Fibroblast of skin of scalp (primary cell): ENCODE data around the gene MEGF6.

Experiments
- DNase-seq: peaks from one replicate; pipeline ENCODE4 v3.0.0-alpha.2; 2013

MEGF6 gene

DNA sequence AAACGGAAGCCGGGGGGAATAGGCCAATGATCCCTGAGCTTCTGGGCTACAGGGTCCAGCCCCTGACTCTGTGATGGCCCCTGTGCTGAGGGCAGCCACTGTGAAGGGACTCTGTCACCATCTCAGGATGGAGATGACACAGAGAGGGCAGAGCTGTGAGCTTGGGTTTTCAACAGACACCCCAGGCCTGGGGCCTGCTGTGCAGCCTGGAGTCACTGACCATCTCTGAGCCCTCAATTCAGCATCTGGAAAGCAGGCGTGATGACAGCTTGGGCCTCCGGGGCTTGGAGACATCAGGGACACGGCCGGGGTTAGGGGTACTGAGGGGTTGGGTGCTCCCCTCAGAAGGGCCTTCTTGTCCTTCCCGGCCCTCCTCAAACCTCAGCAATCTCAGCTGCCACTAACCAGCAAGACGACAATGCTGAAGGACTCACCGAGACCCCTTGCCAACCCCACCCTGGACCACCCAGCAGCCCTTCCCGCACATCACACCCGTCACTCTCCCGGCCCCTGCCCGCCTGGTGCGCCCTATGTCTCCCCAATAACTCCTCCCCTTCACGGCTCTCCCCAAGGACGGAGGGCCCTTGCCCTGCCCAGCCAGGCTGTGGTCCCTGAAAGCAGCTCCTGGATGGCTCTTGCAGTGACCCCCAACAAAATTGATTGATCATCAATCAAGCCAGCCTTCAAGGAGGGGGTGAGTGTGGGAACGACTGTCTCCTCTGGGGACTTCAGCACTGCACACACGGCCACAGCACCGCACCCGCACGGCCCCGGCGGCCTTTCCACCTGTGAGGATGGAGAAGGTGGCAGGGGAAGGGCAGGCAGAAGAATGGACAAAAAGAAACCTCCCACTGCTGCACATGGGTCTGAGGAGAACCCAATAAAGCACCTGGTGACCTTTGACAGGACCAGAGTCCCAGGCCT is 4.3 kb downstream of the MEGF6 start:
- DNase-seq: no peak

DNA sequence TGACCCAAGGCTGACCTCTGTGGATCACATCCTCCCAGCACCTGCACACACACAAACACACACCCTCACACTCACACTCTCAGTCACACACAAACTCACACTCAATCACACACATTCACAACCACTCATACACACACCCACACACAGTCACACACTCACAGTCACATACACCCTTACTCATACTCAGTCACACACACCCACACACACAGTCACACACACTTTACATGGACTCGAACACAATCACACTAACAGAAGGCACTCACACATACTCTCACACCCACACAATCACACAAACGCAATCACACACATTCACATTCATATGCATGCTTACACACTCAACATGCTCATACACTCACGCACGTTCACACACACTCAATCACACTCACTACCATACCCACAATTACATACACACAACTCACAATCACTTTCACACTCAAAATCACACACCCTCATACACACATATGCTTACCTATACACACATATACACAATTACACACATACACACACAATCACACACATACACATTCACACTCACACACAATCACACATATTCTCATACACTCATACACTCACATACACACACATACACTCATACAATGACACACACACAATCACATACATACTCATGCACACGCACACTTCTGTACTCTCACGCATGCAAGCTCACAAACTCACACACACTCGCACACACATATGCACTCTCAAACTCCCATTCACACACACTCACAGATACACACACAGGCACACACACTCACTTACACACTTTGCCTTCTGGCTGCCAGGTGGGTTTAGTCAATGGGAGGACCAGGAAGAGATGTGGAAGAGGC is 6.1 kb downstream of the MEGF6 start:
- DNase-seq: no peak

DNA sequence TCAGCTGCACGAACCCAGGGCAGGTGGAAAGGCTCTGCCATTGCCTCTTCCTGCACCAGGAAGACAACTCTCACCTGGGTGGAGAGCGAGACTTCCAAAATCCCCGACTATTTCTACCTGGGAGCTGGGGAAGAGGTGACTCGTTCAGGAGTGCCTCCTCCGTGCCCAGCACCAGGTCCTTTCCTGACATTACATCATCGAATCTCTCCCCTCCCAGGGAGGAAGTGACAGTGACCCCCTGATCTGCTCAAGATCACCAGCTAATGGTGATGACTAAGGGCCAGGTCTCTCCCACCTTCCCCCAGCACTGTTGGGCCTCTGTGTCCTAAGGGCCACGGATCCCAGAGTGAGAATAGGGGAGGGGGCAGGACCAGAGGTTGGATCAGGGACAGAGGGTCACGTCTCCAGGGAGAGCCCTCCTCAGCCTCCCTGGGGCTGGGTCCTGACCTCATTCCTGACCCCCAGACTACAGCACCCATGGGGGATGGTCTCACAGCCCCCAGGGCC is 6.8 kb downstream of the MEGF6 start:
- no peak for DNase-seq

DNA sequence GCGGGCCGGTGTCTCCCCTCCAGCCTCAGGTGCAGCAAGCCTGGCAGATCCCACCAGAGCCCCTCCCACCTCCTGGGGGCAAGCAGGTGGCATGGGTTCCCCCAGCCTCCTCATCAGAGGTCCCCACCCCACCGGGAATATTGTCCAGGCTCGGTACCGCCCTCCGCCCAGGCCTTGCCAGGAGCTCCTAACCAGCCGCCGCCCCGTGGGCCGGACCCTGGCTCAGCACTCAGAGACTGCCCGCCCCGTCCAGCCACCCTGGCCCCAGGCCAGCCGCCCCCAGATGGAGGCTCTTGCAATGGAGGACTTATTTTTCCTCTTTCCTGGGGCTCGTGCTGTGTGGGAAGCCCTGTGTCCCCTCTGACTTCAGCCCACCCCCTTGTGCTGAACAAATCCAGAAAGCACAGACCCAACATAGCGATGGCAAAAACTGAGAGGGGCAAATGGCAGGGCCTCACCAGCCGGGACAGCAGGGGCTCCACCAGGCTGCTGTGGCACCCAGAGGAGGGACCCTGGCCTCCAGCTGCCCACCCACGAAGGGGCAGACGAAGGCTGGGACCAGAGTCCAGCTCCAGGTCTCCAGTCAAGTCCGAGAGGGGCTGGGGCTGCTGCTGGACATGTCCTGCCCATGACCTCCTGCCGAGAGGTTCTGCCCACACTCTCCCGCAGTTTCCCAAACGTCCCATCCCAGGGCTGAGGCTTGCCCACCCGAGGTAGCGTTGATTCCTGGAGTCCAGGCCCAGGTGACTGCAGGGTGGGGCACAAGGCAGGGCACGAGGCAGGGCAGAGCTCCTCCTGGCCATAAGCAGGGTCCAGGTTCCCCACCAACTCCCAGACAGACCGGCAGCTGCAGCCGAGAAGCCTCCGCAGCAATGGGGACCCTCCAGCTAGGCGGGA is 7.5 kb downstream of the MEGF6 start:
- no peak for DNase-seq

DNA sequence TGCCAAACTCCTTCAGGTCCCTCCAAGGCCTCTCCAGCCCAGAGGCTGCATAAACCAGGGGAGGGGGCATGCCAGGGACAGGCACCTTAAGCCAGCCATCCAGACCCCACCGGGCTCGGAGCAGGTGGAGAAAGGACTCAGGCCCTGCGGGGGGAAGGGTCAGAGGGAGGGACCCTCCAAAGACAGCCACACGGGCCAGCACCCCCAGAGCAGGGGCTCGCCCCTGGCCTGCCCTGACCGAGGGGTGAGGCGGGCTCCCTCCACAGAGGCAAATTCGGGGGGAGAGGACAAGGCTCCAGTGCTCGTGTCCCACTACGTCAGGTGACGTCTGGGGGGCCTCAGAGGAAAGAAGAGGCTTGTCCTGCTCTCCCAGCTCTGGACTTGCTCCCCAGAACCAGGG is 8.2 kb downstream of the MEGF6 start:
- no peak for DNase-seq

GRCh38 chr1:3602375-3602774 is 8.9 kb downstream of the MEGF6 start:
- no peak for DNase-seq

DNA sequence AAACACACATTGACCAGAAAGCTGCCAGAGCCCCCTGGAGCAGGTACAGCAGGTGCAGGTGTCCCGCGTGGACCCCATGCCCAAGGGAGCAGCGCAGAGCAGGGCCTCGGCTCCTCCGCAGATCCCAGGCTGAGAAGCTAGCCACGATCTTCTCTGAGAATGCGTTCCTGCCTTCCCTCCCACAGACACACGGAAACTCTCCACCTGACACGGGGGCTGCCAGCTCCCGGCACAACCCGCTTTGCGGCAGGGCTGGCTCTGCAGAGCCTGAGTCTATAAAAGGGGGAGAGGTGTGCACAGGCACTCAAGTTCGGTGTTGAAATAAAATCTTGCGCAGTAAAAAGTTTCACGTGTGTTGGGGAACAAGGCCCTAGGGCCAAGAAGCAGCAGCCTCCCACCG is 9.6 kb downstream of the MEGF6 start:
- DNase-seq: no peak

- DNase-seq: no peak
These were observed 11.0 kb downstream of the MEGF6 start for GRCh38 chr1:3600354-3600753.

- no peak for DNase-seq
These were observed 11.5 kb downstream of the MEGF6 start for GRCh38 chr1:3599816-3600215.

DNA sequence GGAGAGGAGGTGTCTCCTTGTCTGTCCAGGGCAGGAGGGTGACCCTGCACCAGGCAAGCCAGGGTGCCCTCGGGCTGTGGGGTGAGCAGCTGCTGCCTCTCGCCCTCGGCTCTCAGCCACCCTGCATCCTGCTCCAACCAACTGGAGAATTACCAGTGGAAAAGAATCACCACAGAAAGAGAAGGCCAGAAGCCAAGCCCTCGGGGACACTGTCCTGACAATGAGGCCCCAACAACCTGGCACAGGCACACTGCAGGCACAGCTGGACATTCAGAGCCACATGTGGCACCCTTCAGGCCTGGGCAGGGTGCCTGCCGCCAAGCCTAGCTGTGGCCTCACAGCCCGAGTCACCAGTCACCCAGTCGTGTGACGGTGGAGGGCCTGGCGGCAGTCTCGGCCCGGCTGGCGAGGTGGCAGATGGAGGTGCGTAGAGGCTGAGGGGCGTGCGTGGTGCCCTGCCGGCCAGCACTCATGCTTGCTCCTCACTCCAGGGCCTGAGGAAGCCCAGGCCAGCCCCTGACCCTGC is 12.0 kb downstream of the MEGF6 start:
- no peak for DNase-seq

- DNase-seq: no peak
These were observed 12.6 kb downstream of the MEGF6 start for GRCh38 chr1:3598522-3599285.

DNA sequence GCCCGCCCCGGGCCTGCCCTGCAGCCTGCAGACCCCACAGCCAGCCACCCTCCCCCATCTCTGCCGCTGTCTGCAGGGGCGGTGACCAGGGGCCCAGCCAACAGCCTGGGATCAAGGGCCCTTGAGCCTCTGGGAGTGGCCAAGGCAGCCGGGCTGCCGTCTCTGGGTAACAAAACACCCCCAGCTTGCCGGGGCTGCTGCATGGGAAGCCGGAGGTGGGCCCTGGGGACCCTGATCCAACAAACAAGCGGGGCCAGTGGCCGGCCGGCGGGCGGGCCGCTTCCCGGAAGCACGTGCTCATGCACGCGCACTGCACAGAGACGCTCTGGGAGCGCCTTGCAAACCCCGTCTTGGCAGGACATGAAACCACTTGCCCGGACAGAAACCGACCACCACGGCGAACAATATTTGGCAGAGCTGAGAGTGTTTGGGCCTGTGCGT is 13.2 kb downstream of the MEGF6 start:
- no peak for DNase-seq

- DNase-seq: no peak
These were observed 13.7 kb downstream of the MEGF6 start for GRCh38 chr1:3597599-3597964.

DNA sequence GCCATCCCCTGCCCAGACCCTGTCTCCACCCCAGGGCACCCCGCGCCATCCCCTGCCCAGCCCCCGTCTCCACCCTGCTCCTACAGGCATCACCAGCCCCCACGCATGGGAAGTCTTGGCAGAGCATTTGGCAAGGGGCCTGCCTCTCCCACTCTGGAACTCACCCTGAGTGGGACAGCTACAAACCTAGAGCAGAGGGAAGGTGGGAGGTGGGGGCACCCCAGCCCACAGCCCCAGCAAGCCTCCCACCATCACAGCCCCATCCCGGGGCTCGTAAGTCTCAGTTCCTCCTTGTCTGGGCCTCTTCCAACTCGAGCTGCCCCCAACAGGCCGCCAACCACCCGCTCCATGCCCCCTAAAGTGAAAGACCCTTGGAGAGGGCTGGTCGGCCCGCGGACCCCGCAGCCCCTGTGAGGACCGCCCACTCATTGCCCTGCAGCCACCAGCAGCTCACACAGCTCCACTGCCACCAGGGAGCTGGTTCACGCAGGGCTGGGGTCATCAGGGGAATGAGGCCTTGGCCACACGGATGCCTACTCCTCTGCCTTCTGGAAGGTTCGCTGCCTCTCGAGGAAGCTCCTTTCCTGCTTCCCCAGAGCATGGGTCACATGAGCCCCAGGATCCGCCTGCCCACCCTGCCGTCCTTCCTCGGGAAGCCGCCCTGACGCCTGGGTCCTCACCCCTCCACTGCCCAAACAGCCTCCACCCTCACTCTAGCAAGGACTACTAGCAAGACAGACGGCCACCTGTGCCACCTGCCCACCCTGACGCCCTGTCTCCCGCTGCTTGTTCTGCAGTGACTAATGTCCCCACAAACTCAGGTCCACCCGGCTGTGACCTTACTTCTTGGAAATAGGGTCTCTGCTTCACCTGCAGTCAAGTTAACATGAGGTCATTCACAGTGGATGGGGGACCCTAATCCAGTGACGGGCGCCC is 14.4 kb downstream of the MEGF6 start:
- DNase-seq: no peak

- no peak for DNase-seq
These were observed 15.4 kb downstream of the MEGF6 start for GRCh38 chr1:3595949-3596348.

DNA sequence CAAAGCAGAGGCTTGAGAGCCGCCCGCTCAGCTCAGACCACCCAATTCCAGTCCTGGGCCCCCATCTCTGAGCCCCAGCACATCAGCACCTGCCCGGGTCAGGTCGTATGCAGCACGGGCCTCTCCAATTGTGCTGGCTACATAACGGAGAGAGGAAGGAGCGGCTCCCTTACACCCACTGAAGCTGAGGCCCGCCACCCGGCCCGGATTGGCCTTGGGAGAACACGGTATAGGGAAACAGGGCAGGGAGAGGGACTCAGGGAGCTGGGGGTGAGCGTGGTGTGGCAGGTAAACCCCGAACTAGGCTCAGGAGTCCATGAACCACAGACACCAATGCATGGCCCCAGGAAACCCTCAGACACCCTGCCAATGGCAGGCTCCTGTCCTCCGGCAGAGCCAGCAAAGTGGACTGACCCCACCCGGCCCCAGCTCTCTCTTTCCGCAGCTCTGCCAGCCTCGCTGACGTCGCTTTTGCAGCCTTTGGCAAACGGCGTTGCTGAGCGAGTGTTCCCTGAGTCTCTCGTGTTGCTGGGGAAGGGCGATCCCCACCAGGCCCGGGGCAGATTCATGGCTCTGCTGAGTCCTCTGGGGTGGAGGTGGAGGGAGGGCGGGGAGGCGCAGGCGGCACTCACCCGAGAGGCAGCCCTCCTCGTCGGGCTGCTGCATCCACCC is 16.5 kb downstream of the MEGF6 start:
- DNase-seq: no peak

DNA sequence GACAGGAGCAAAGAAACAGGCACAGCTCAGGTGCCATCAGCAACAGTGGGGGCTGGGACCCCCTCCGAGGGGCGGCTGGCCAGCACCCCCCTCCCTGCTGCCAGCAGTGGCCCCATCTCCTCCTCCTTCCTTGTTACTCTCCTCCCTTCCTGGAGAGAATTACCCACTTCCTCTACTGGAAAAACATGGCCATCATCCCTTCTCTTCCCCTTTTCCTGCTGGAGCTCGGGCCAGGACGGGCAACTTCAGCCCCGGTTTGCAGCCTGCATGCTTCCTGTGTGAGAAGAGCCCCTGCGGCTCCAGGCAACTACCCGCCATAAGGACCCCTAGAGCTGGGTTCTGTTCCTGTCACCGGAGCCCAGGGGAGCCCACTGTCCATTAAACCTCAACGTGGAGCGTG is 17.6 kb downstream of the MEGF6 start:
- DNase-seq: no peak

DNA sequence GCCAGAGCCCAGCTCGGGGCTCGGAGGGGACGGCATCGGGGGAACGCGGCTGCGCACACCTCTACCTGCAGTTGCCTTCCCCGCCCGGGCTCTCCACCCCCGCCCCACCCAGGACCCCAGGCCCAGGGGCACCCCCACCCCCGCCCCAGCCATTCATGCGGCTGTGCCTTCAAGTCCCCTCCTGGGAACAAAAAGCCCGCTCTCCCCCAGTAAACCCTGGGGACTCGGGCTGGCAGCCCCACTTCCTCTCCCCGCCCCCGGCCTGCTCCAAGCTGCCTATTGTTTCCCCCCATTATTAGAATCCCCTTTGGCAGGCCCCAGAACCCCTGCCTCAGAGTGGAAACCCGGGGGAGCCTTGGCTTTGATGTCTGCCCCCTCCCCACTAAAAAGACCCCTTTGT is 18.0 kb downstream of the MEGF6 start:
- no peak for DNase-seq
